GM23338 (cell line): ENCODE measurements around the gene DGCR6L. TPM values are rescaled to one million over a fixed set of nuclear protein-coding genes. Genes with fewer than 3 reads are reported as not detected.

Experiments used
- ATAC-seq: fragments of 200-7000 bp; cut with Tn5 transposase; 3 replicates; pipeline ENCODE4 v1.9.1; 2020
- DNase-seq: peaks from one replicate; pipeline ENCODE4 v3.0.0-alpha.2; 2015; ENCODE audit warnings: low spot score
- H2AFZ ChIP-seq: fragments of 200-600 bp; sonication (generic); 2 replicates; pipeline ENCODE4 v1.8.0; 2016; ENCODE audit warnings: antibody characterized with exemption, mild to moderate bottlenecking, moderate library complexity
- H3F3A ChIP-seq: fragments of 200-600 bp; sonication (generic); replicated peaks from 2 replicates; pipeline ENCODE4 v1.8.0; 2017; ENCODE audit warnings: antibody characterized with exemption, mixed run types, low read depth
- H3K27ac ChIP-seq: fragments of 200-600 bp; sonication (generic); 2 replicates; pipeline ENCODE4 v1.6.1; 2016; ENCODE audit warnings: low read depth
- H3K27me3 ChIP-seq: fragments of 200-600 bp; sonication (generic); 2 replicates; pipeline ENCODE4 v1.8.0; 2016; ENCODE audit warnings: mild to moderate bottlenecking, mixed run types, moderate library complexity; ENCODE audit not compliant: insufficient read depth
- H3K36me3 ChIP-seq: fragments of 200-600 bp; sonication (generic); 2 replicates; pipeline ENCODE4 v1.8.0; 2016; ENCODE audit warnings: mild to moderate bottlenecking; ENCODE audit not compliant: insufficient read depth
- H3K4me1 ChIP-seq: fragments of 200-600 bp; sonication (generic); 2 replicates; pipeline ENCODE4 v1.8.0; 2016; ENCODE audit warnings: mild to moderate bottlenecking, moderate library complexity; ENCODE audit not compliant: insufficient read depth
- H3K4me2 ChIP-seq: fragments of 200-600 bp; sonication (generic); 2 replicates; pipeline ENCODE4 v1.7.1; 2017; ENCODE audit warnings: mixed run types
- H3K4me3 ChIP-seq: fragments of 200-600 bp; sonication (generic); 2 replicates; pipeline ENCODE4 v1.6.1; 2016; ENCODE audit warnings: mixed run types
- H3K79me2 ChIP-seq: fragments of 200-600 bp; sonication (generic); replicated peaks from 2 replicates; pipeline ENCODE4 v1.8.0; 2017; ENCODE audit warnings: mild to moderate bottlenecking; ENCODE audit not compliant: insufficient read depth
- H3K9me2 ChIP-seq: fragments of 200-600 bp; sonication (generic); 2 replicates; pipeline ENCODE4 v1.8.0; 2017; ENCODE audit not compliant: insufficient read depth
- H4K20me1 ChIP-seq: fragments of 200-600 bp; sonication (generic); replicated peaks from 2 replicates; pipeline ENCODE4 v1.8.0; 2017; ENCODE audit warnings: mild to moderate bottlenecking; ENCODE audit not compliant: insufficient read depth
- H3K27ac Mint-ChIP-seq: 2 replicates; pipeline ENCODE4 v1.8.0; 2020; ENCODE audit warnings: inconsistent platforms, mild to moderate bottlenecking, moderate library complexity, mixed read lengths
- H3K27me3 Mint-ChIP-seq: 3 replicates; pipeline ENCODE4 v1.8.0; 2022; ENCODE audit warnings: low read depth, mild to moderate bottlenecking, moderate library complexity, mixed read lengths, inconsistent platforms; ENCODE audit not compliant: insufficient read depth, poor library complexity
- H3K36me3 Mint-ChIP-seq: 3 replicates; pipeline ENCODE4 v1.8.0; 2021; ENCODE audit warnings: low read depth, mild to moderate bottlenecking, inconsistent platforms, moderate library complexity, mixed read lengths
- H3K4me1 Mint-ChIP-seq: 3 replicates; pipeline ENCODE4 v1.8.0; 2020; ENCODE audit warnings: mild to moderate bottlenecking, inconsistent platforms, mixed read lengths
- H3K4me3 Mint-ChIP-seq: 3 replicates; pipeline ENCODE4 v1.8.0; 2021; ENCODE audit warnings: moderate library complexity, mild to moderate bottlenecking, inconsistent platforms, mixed read lengths
- H3K9me3 Mint-ChIP-seq: 3 replicates; pipeline ENCODE4 v1.8.0; 2020; ENCODE audit warnings: moderate library complexity, mild to moderate bottlenecking, inconsistent platforms, mixed read lengths
- CREB1 ChIP-seq: fragments of 250-450 bp; sonication (Bioruptor Pico); IDR thresholded peaks from 2 replicates; pipeline ENCODE4 v1.5.0; 2020; ENCODE audit warnings: low read depth, mild to moderate bottlenecking, moderate library complexity
- EZH2 ChIP-seq: fragments of 200-600 bp; sonication (generic); IDR thresholded peaks from one replicate; pipeline ENCODE4 v1.8.0; 2017; ENCODE audit warnings: antibody characterized with exemption, mild to moderate bottlenecking, low read depth; ENCODE audit not compliant: unreplicated experiment
- JUNB ChIP-seq: IDR thresholded peaks from one replicate; pipeline ENCODE4 v1.6.1; 2016; ENCODE audit warnings: antibody characterized with exemption; ENCODE audit not compliant: unreplicated experiment
- polyA plus RNA-seq: library from polyadenylated mRNA; unstranded; fragments of >200 nt; fragmentation: Nextera tagmentation; extraction: Ambion mirVana; gene quantifications from 2 replicates; pipeline ENCODE4 v1.2.1, GENCODE V29; 2016
- total RNA-seq: library from RNA; depleted of rRNA; stranded (reverse); fragments of >200 nt; shearing (Covaris generic); gene quantifications from 2 replicates; pipeline ENCODE4 v1.2.3, GENCODE V29; 2014
- TF ChIP-seq, protein P1 (sequence below): fragments of 250-450 bp; sonication (Bioruptor Pico); IDR thresholded peaks from 2 replicates; pipeline ENCODE4 v1.5.0; 2020; ENCODE audit warnings: mild to moderate bottlenecking, moderate library complexity
- TF ChIP-seq, protein P2 (sequence below): IDR thresholded peaks from one replicate; pipeline ENCODE4 v1.6.1; 2018; ENCODE audit warnings: antibody characterized with exemption; ENCODE audit not compliant: unreplicated experiment

The DGCR6L gene
- total and polyA plus RNA-seq, 2 experiments from 2014 or later: 66.3 to 85.9 TPM

DNA sequence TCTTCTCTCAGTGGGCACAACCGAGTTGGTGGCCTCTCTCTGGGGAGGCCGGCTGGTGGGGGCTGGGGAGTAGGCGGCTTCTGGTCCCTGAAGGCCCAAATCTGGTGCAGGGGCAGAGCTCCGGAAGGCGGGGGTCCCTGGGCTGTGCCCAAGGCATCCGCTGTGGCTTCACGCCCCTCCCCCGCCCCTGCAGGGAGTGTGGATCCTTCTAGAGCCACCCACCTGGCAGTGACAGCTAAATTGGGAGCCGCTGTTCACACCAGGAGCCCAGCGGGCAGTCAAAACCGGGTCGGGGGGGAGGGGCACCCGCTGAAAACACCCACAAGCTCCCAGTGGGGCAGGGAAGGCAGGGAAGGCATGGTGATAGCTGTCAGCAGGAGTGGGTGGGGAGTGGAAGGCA lies 47.2 kb downstream of the DGCR6L start (continued):
- TF ChIP-seq, protein P1, sequence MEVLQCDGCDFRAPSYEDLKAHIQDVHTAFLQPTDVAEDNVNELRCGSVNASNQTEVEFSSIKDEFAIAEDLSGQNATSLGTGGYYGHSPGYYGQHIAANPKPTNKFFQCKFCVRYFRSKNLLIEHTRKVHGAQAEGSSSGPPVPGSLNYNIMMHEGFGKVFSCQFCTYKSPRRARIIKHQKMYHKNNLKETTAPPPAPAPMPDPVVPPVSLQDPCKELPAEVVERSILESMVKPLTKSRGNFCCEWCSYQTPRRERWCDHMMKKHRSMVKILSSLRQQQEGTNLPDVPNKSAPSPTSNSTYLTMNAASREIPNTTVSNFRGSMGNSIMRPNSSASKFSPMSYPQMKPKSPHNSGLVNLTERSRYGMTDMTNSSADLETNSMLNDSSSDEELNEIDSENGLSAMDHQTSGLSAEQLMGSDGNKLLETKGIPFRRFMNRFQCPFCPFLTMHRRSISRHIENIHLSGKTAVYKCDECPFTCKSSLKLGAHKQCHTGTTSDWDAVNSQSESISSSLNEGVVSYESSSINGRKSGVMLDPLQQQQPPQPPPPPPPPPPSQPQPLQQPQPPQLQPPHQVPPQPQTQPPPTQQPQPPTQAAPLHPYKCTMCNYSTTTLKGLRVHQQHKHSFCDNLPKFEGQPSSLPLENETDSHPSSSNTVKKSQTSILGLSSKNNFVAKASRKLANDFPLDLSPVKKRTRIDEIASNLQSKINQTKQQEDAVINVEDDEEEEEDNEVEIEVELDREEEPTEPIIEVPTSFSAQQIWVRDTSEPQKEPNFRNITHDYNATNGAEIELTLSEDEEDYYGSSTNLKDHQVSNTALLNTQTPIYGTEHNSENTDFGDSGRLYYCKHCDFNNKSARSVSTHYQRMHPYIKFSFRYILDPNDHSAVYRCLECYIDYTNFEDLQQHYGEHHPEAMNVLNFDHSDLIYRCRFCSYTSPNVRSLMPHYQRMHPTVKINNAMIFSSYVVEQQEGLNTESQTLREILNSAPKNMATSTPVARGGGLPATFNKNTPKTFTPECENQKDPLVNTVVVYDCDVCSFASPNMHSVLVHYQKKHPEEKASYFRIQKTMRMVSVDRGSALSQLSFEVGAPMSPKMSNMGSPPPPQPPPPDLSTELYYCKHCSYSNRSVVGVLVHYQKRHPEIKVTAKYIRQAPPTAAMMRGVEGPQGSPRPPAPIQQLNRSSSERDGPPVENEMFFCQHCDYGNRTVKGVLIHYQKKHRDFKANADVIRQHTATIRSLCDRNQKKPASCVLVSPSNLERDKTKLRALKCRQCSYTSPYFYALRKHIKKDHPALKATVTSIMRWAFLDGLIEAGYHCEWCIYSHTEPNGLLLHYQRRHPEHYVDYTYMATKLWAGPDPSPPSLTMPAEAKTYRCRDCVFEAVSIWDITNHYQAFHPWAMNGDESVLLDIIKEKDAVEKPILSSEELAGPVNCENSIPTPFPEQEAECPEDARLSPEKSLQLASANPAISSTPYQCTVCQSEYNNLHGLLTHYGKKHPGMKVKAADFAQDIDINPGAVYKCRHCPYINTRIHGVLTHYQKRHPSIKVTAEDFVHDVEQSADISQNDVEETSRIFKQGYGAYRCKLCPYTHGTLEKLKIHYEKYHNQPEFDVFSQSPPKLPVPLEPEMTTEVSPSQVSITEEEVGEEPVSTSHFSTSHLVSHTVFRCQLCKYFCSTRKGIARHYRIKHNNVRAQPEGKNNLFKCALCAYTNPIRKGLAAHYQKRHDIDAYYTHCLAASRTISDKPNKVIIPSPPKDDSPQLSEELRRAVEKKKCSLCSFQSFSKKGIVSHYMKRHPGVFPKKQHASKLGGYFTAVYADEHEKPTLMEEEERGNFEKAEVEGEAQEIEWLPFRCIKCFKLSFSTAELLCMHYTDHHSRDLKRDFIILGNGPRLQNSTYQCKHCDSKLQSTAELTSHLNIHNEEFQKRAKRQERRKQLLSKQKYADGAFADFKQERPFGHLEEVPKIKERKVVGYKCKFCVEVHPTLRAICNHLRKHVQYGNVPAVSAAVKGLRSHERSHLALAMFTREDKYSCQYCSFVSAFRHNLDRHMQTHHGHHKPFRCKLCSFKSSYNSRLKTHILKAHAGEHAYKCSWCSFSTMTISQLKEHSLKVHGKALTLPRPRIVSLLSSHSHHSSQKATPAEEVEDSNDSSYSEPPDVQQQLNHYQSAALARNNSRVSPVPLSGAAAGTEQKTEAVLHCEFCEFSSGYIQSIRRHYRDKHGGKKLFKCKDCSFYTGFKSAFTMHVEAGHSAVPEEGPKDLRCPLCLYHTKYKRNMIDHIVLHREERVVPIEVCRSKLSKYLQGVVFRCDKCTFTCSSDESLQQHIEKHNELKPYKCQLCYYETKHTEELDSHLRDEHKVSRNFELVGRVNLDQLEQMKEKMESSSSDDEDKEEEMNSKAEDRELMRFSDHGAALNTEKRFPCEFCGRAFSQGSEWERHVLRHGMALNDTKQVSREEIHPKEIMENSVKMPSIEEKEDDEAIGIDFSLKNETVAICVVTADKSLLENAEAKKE (CRISPR knock-in tag): no peak
- TF ChIP-seq CREB1 (CRISPR knock-in tag) (no peak), JUNB (no peak)

DNA sequence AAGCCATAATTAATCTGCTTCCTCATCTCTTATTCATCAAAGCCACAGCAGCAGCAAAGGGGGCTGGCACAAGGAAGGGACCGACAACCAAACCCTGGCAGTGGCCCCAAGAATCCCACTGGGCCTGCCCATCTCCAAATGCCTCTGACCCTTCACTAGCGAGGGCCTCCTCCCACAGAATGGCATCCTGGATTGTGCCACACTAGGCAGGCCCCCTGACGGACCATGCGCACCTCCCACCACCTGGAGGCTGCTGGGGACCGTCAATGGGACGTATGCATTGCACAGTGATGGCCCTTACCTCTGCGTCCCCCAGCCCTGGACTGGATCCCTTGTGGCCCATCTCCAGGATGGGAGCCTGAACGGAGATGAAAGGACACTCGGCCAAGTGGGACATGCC lies 47.7 kb downstream of the DGCR6L start:
- Histone ChIP-seq H2AFZ (no peak overlapping the region), H3K27ac (no peak overlapping the region), H3K36me3 (no peaks in the 10 kb centered on the region), H3K4me2 (no peak overlapping the region), H3F3A (no peaks in the 10 kb centered on the region), H3K79me2 (no peaks in the 10 kb centered on the region), H3K4me3 (no peak overlapping the region), H3K4me1 (no peaks in the 10 kb centered on the region; the same call in 1 of the 2 replicates), H4K20me1 (no peaks in the 10 kb centered on the region), H3K9me2 (no peaks in the 10 kb centered on the region), H3K27me3 (no peaks in the 10 kb centered on the region)
- Mint-ChIP-seq H3K27ac (no peak overlapping the region), H3K4me1 (peaks cover 14% of the 10 kb centered on the region; the same call in 2 of the 3 replicates), H3K4me3 (no peak overlapping the region), H3K9me3 (no peaks in the 10 kb centered on the region), H3K36me3 (no peaks in the 10 kb centered on the region), H3K27me3 (peaks cover 6% of the 10 kb centered on the region)
- DNase-seq (no peak), ATAC-seq (no peak)
- TF ChIP-seq, protein P2, sequence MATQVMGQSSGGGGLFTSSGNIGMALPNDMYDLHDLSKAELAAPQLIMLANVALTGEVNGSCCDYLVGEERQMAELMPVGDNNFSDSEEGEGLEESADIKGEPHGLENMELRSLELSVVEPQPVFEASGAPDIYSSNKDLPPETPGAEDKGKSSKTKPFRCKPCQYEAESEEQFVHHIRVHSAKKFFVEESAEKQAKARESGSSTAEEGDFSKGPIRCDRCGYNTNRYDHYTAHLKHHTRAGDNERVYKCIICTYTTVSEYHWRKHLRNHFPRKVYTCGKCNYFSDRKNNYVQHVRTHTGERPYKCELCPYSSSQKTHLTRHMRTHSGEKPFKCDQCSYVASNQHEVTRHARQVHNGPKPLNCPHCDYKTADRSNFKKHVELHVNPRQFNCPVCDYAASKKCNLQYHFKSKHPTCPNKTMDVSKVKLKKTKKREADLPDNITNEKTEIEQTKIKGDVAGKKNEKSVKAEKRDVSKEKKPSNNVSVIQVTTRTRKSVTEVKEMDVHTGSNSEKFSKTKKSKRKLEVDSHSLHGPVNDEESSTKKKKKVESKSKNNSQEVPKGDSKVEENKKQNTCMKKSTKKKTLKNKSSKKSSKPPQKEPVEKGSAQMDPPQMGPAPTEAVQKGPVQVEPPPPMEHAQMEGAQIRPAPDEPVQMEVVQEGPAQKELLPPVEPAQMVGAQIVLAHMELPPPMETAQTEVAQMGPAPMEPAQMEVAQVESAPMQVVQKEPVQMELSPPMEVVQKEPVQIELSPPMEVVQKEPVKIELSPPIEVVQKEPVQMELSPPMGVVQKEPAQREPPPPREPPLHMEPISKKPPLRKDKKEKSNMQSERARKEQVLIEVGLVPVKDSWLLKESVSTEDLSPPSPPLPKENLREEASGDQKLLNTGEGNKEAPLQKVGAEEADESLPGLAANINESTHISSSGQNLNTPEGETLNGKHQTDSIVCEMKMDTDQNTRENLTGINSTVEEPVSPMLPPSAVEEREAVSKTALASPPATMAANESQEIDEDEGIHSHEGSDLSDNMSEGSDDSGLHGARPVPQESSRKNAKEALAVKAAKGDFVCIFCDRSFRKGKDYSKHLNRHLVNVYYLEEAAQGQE: no peak
- no peak for TF ChIP-seq EZH2
